Neural cell (in vitro differentiated cells): Measurements from ENCODE around the gene HPS1. TPM values are rescaled to one million over a fixed set of nuclear protein-coding genes. Genes with fewer than 3 reads are reported as not detected.

Source experiments
- H2AFZ ChIP-seq: fragments of 200-600, 300-800 bp; sonication (generic), shearing (Covaris generic); 2 replicates; pipeline ENCODE4 v1.6.0; 2014; ENCODE audit warnings: low read depth, mild to moderate bottlenecking, antibody characterized with exemption, low read length, moderate library complexity
- H3F3A ChIP-seq: fragments of 200-600 bp; shearing (Covaris generic); 2 replicates; pipeline ENCODE4 v1.6.1; 2016; ENCODE audit warnings: mild to moderate bottlenecking, moderate library complexity, mixed read lengths, antibody characterized with exemption, low read length; ENCODE audit not compliant: insufficient read depth, poor library complexity, severe bottlenecking
- H3K27ac ChIP-seq: fragments of 200-600, 300-800 bp; sonication (generic), shearing (Covaris generic); 2 replicates; pipeline ENCODE4 v1.5.1; 2014; ENCODE audit warnings: mild to moderate bottlenecking, low read length, moderate library complexity
- H3K27me3 ChIP-seq: fragments of 300-800, 200-600 bp; sonication (generic), shearing (Covaris generic); 2 replicates; pipeline ENCODE4 v1.6.0; 2014; ENCODE audit warnings: mild to moderate bottlenecking, low read depth, low read length, moderate library complexity; ENCODE audit not compliant: insufficient read depth
- H3K36me3 ChIP-seq: fragments of 300-800, 200-600 bp; sonication (generic), shearing (Covaris generic); 2 replicates; pipeline ENCODE4 v1.5.1; 2014; ENCODE audit warnings: mild to moderate bottlenecking, antibody characterized with exemption, low read length, moderate library complexity; ENCODE audit not compliant: insufficient read depth
- H3K4me2 ChIP-seq: fragments of 300-800, 200-600 bp; sonication (generic), shearing (Covaris generic); 2 replicates; pipeline ENCODE4 v1.6.0; 2014; ENCODE audit warnings: mild to moderate bottlenecking, low read length
- H3K4me3 ChIP-seq: fragments of 300-800, 200-600 bp; sonication (generic), shearing (Covaris generic); 2 replicates; pipeline ENCODE4 v1.5.1; 2014; ENCODE audit warnings: mild to moderate bottlenecking, low read length, moderate library complexity
- H3K79me2 ChIP-seq: fragments of 200-600 bp; shearing (Covaris generic); replicated peaks from 2 replicates; pipeline ENCODE4 v1.6.0; 2014; ENCODE audit warnings: mild to moderate bottlenecking, low read length, moderate library complexity; ENCODE audit not compliant: insufficient read depth
- H3K9ac ChIP-seq: fragments of 300-800, 200-600 bp; sonication (generic), shearing (Covaris generic); 2 replicates; pipeline ENCODE4 v1.6.1; 2016; ENCODE audit warnings: mild to moderate bottlenecking, low read length, mixed read lengths
- H3K9me2 ChIP-seq: fragments of 200-600 bp; shearing (Covaris generic); 2 replicates; pipeline ENCODE4 v1.6.1; 2016; ENCODE audit warnings: mild to moderate bottlenecking, low read length, mixed read lengths; ENCODE audit not compliant: insufficient read depth
- H3K9me3 ChIP-seq: fragments of 200-600, 300-800 bp; sonication (generic), shearing (Covaris generic); 2 replicates; pipeline ENCODE4 v1.6.1; 2016; ENCODE audit warnings: mild to moderate bottlenecking, mixed run types, low read length, moderate library complexity, mixed read lengths
- H4K20me1 ChIP-seq: fragments of 200-600 bp; shearing (Covaris generic); 2 replicates; pipeline ENCODE4 v1.6.1; 2016; ENCODE audit warnings: mild to moderate bottlenecking, mixed run types; ENCODE audit not compliant: insufficient read depth
- CTCF ChIP-seq: fragments of 450-650 bp; IDR thresholded peaks from 2 replicates; pipeline ENCODE4 v1.5.1; 2014; ENCODE audit warnings: antibody characterized with exemption, mild to moderate bottlenecking, moderate library complexity; ENCODE audit not compliant: poor library complexity, severe bottlenecking
- EP300 ChIP-seq: fragments of 450-650 bp; conservative IDR thresholded peaks from 2 replicates; pipeline ENCODE4 v1.6.1; 2014; ENCODE audit warnings: antibody characterized with exemption, mild to moderate bottlenecking, moderate library complexity; ENCODE audit not compliant: poor library complexity, severe bottlenecking
- EZH2 ChIP-seq: fragments of 200-600, 300-800 bp; shearing (Covaris generic), sonication (generic); IDR thresholded peaks from 2 replicates; pipeline ENCODE4 v1.6.1; 2014; ENCODE audit warnings: antibody characterized with exemption, low read length, borderline replicate concordance, mild to moderate bottlenecking; ENCODE audit not compliant: insufficient read depth, poor library complexity, severe bottlenecking
- MXI1 ChIP-seq: fragments of 450-650 bp; conservative IDR thresholded peaks from 2 replicates; pipeline ENCODE4 v1.6.1; 2014; ENCODE audit warnings: antibody characterized with exemption, mild to moderate bottlenecking; ENCODE audit not compliant: poor library complexity, severe bottlenecking
- POLR2AphosphoS5 ChIP-seq: IDR thresholded peaks from 2 replicates; pipeline ENCODE4 v1.6.1; 2012
- RAD21 ChIP-seq: fragments of 450-650 bp; conservative IDR thresholded peaks from 2 replicates; pipeline ENCODE4 v1.6.1; 2014; ENCODE audit warnings: antibody characterized with exemption, mild to moderate bottlenecking, moderate library complexity
- REST ChIP-seq: IDR thresholded peaks from 2 replicates; pipeline ENCODE4 v1.6.1; 2012; ENCODE audit warnings: borderline replicate concordance
- SMC3 ChIP-seq: fragments of 450-650 bp; conservative IDR thresholded peaks from 2 replicates; pipeline ENCODE4 v1.6.1; 2014; ENCODE audit warnings: antibody characterized with exemption, mild to moderate bottlenecking, moderate library complexity; ENCODE audit not compliant: poor library complexity
- TAF1 ChIP-seq: IDR thresholded peaks from 2 replicates; pipeline ENCODE4 v1.6.1; 2012; ENCODE audit warnings: low read depth
- polyA plus RNA-seq: library from polyadenylated mRNA; depleted of rRNA; stranded (reverse); fragments of >200 nt; gene quantifications from 2 replicates; pipeline ENCODE4 v1.2.3, GENCODE V29; 2014

Gene HPS1
- polyA plus RNA-seq, 1 donor from 2014 or later, result 1.4 TPM

- Histone ChIP-seq H2AFZ (no peak overlapping the region), H3K27ac (no peak overlapping the region), H3K36me3 (no peaks in the 10 kb centered on the region), H3K9ac (no peak overlapping the region), H3K79me2 (no peaks in the 10 kb centered on the region), H3K4me3 (no peak overlapping the region), H3K4me2 (no peak overlapping the region), H3F3A (no peaks in the 10 kb centered on the region), H3K9me3 (no peaks in the 10 kb centered on the region), H3K9me2 (no peaks in the 10 kb centered on the region), H3K27me3 (no peaks in the 10 kb centered on the region), H4K20me1 (no peaks in the 10 kb centered on the region)
- no peak for TF ChIP-seq POLR2AphosphoS5
- no peak for TF ChIP-seq CTCF
- TF ChIP-seq EP300, result no peak
- no peak for TF ChIP-seq REST
- TF ChIP-seq TAF1, result no peak
- TF ChIP-seq SMC3, result no peak
Measured at GRCh38 chr10:98377536-98377935, 69.2 kb downstream of the HPS1 start.

GRCh38 chr10:98377001-98377400 lies 69.7 kb downstream of the HPS1 start:
- TF ChIP-seq EP300, result no peak
- TF ChIP-seq CTCF, result no peak
- TF ChIP-seq POLR2AphosphoS5, result no peak
- no peak for TF ChIP-seq EZH2
- no peak for TF ChIP-seq RAD21
- TF ChIP-seq REST, result no peak
- no peak for TF ChIP-seq TAF1
- TF ChIP-seq MXI1, result no peak
- no peak for TF ChIP-seq SMC3
- Histone ChIP-seq H4K20me1 (no peaks in the 10 kb centered on the region), H2AFZ (no peak overlapping the region), H3K36me3 (no peaks in the 10 kb centered on the region), H3K4me3 (no peak overlapping the region), H3K9ac (no peak overlapping the region), H3F3A (no peaks in the 10 kb centered on the region), H3K9me2 (no peaks in the 10 kb centered on the region), H3K27ac (no peak overlapping the region), H3K9me3 (no peaks in the 10 kb centered on the region), H3K79me2 (no peaks in the 10 kb centered on the region), H3K4me2 (no peak overlapping the region), H3K27me3 (no peaks in the 10 kb centered on the region)
